NCI-H460 (cell line): ENCODE measurements around the gene FOSB. TPM values are rescaled to one million over a fixed set of nuclear protein-coding genes. Genes with fewer than 3 reads are reported as not detected.
"Not testable (repeated sequence)": the region's sequence is repeated elsewhere in the genome, so short reads cannot be mapped to it uniquely, and the experiment has no call there.

Source experiments
- DNase-seq: peaks from one replicate; pipeline ENCODE4 v3.0.0-alpha.2; 2016; ENCODE audit warnings: low read depth; ENCODE audit errors: extremely low read depth
- polyA plus RNA-seq: library from polyadenylated mRNA; depleted of rRNA; stranded (reverse); fragments of >200 nt; gene quantifications from 2 replicates; pipeline ENCODE4 v1.2.3, GENCODE V29; 2014; cell fraction: nucleus; rRNA removed
- total RNA-seq: library from RNA; depleted of rRNA; stranded (reverse); fragments of >200 nt; shearing (Covaris generic); gene quantifications from 2 replicates; pipeline ENCODE4 v1.2.3, GENCODE V29; 2014; rRNA removed

The FOSB gene
- 1.7 and 1.9 TPM in 2 replicates for total RNA-seq
- polyA plus RNA-seq = 0.08 and 0.13 TPM in 2 replicates

GRCh38 chr19:45467456-45468158, at the start of gene FOSB:
FOSB (plus strand) TSS chr19:45467996; CDS start chr19:45468587, 591 bp downstream.
- DNase-seq = peak; percentile 91

GRCh38 chr19:45418802-45419201, 49.0 kb upstream of the FOSB start:
- DNase-seq = no peak

GRCh38 chr19:45419396-45419795, 48.4 kb upstream of the FOSB start:
- DNase-seq = no peak

GRCh38 chr19:45419895-45420294, 47.9 kb upstream of the FOSB start:
- no peak for DNase-seq

- no peak for DNase-seq
Measured at GRCh38 chr19:45420356-45420755, 47.4 kb upstream of the FOSB start.

GRCh38 chr19:45420871-45421270, 46.9 kb upstream of the FOSB start:
- no peak for DNase-seq

- no peak for DNase-seq
Measured at GRCh38 chr19:45421947-45422498, 45.8 kb upstream of the FOSB start.

DNA sequence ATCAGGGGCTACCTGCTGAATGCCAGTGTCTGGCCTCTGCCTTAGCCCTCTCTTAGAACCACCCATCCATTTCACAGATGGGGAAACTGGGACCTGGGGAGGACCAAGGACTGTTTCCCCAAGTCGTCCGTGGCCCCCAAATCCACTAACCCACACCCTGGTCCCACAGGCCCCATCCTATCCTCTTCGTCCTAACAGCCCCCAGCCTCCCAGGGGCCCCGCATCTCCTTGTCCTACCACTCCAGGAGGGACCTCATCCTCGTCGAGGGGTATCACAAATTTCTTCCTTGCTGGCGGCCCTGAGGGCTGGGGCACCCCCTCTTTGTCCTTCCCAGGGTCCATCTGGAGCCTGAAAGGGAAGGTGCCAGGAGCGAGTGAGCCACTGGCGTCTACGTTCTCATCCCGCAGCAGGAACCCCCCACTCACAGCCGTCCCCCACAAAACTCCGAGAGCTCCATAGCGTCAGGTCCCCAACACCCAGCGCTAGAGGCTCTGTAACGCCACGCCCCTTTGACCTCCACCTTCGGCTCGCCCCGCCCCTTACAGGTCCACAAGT, 44.7 kb upstream of the FOSB start:
- DNase-seq = no peak

DNA sequence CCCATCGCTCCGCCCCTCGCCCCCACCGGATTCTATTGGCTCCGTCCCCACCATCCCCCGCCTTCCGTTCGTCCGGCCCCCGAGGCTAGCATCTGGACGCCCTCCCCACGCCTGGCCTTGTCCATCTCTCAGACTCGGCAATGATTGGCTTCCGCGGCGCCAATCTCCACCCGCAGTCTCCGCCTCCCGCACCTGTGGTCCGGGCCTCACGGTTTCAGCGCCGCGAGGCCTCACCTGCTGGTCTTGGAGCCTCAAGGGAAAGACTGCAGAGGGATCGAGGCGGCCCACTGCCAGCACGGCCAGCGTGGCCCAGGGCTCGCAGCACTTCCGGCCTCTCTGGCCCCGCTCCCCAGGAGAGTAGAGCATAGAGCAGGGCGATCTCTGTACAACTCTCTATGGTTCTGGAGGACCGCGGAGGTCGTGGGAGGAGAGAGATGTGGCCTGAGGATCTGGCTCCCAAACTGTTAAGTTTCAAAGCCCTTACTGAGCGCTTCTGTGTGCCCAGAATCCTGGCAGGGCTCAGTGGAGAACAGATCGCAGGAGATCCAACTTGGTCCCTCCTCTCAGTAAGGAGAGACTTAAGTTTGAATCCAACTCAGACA, 44.1 kb upstream of the FOSB start, which contains the start of gene ERCC1:
TSS of gene ERCC1 (minus strand) at position 329 of the 602 bp plus-strand sequence. CDS start 543 bp downstream, outside the sequence.
- DNase-seq = peak; percentile 93

DNA sequence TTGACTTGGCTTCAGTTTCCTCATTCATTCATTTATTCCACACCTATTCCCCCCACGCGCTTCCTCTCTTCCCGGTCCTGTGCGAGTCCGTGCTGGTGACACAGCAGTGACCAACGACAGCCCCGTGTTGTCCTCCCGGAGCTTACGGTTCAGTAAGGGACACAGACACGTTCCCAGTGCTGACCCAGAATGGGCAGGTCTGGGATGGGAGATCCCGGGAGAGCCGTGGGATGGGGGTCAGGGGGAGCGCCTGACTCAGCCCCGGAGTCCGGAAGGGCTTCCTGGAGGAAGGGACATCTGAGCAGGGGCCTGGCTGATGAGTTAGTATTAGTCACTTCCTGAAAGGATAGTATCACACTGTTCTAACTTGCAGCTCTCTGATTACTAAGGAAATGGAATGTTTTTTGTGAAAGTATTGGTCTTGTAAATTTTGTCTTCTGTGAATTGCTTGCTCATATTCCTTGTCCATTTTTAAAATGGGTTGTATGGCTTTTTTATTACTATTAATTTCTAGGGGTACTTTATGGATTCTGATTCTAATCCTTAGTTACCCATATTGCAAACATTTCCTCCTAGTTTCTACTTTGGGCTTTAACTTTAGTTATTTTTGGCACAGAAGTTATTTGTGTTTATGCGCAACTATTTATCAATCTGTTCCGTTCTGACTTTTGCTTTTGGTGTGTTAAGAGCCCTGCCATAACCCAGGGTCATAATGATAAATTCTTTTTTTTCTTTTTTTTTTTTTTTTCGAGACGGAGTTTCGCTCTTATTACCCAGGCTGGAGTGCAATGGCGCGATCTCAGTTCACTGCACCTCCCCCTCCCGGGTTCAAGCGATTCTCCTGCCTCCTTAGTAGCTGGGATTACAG, 43.4 kb upstream of the FOSB start:
- DNase-seq = peak; percentile 94

GRCh38 chr19:45428384-45429231, 39.2 kb upstream of the FOSB start:
- no peak for DNase-seq

GRCh38 chr19:45429896-45430295, 37.9 kb upstream of the FOSB start:
- not testable (repeated sequence) for DNase-seq

GRCh38 chr19:45431008-45431407, 36.8 kb upstream of the FOSB start:
- DNase-seq = not testable (repeated sequence)

GRCh38 chr19:45432543-45432942, 35.3 kb upstream of the FOSB start:
- DNase-seq = not testable (repeated sequence)

GRCh38 chr19:45437328-45437727, 30.5 kb upstream of the FOSB start:
- DNase-seq = no peak

- DNase-seq = no peak
Measured at GRCh38 chr19:45439190-45439568, 28.6 kb upstream of the FOSB start.

- peak; percentile 57 for DNase-seq
Measured at GRCh38 chr19:45439569-45440258, 28.1 kb upstream of the FOSB start.

GRCh38 chr19:45440259-45440638, 27.5 kb upstream of the FOSB start:
- no peak for DNase-seq
